Subcutaneous adipose tissue (tissue), 4 donors: ENCODE measurements around the gene LEMD2. TPM values are rescaled to one million over a fixed set of nuclear protein-coding genes. Genes with fewer than 3 reads are reported as not detected.

ENCODE experiments used
- CTCF ChIP-seq: fragments of 450-650 bp; IDR thresholded peaks from one replicate; pipeline ENCODE4 v1.5.1; 2016; ENCODE audit warnings: low read depth, mild to moderate bottlenecking, control low read depth, antibody characterized with exemption, moderate library complexity
- total RNA-seq, 4 donors: library from RNA; depleted of rRNA; stranded (reverse); fragments of >200 nt; gene quantifications; one replicate each; pipeline ENCODE4 v1.1.0, GENCODE V29; 2016

The LEMD2 gene
- total RNA-seq, 4 donors from 2014 or later: 24.3 to 61.6 (median 40.0) TPM

- no peak for TF ChIP-seq CTCF
Measured at GRCh38 chr6:33731035-33731434, 57.9 kb downstream of the LEMD2 start.

- no peak for TF ChIP-seq CTCF
Measured at GRCh38 chr6:33730611-33731010, 58.3 kb downstream of the LEMD2 start.

GRCh38 chr6:33729059-33729458 lies 59.9 kb downstream of the LEMD2 start:
- TF ChIP-seq CTCF: no peak

GRCh38 chr6:33728438-33728837 lies 60.5 kb downstream of the LEMD2 start:
- no peak for TF ChIP-seq CTCF

- TF ChIP-seq CTCF: no peak
Measured at GRCh38 chr6:33727932-33728331, 61.0 kb downstream of the LEMD2 start.

- TF ChIP-seq CTCF: no peak
Measured at GRCh38 chr6:33727126-33727525, 61.8 kb downstream of the LEMD2 start.

GRCh38 chr6:33726696-33727095 lies 62.2 kb downstream of the LEMD2 start:
- TF ChIP-seq CTCF: no peak
